ENCODE results near the gene PHLPP1.
"Not testable (repeated sequence)": the region's sequence is repeated elsewhere in the genome, so short reads cannot be mapped to it uniquely, and the experiment has no call there.

The PHLPP1 gene

GRCh38 chr18:62899534-62899933 is 184.2 kb downstream of the PHLPP1 start:
- DNase-seq = no peak

DNA sequence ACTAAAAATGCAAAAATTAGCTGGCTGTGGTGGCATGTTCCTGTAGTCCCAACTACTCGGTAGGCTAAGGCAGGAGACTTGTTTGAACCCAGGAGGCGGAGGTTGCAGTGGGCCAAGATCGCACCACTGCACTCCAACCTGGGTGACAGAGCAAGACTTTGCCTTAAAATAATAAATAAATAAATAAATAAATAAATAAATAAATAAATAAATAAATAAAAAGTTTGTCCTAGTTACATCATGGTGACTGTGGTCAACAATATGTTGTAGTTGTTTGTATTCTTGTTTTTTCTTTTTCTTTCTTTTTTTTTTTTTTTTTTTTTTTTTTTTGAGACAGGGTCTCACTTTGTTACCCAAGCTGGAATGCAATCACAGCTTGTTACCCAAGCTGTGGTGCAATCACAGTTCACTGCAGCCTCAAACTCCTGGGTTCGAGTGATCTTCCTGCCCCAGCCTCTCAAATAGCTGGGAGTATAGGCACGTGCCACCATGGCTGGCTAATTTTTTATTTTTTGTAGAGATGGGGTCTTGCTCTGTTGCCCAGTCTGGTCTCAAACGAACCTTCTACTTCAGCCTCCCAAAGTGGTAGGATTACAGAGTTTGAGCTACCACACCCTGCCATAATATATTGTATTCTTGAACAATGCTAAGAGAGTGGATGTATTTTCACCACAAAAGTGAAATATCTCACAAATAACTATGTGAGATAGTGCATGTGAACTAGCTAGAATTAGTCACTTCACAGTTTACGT is 185.0 kb downstream of the PHLPP1 start:
- DNase-seq = no peak

- no peak for DNase-seq
Measured at GRCh38 chr18:62902776-62903175, 187.4 kb downstream of the PHLPP1 start.

GRCh38 chr18:62904396-62905285 is 189.3 kb downstream of the PHLPP1 start:
- no peak for DNase-seq

DNA sequence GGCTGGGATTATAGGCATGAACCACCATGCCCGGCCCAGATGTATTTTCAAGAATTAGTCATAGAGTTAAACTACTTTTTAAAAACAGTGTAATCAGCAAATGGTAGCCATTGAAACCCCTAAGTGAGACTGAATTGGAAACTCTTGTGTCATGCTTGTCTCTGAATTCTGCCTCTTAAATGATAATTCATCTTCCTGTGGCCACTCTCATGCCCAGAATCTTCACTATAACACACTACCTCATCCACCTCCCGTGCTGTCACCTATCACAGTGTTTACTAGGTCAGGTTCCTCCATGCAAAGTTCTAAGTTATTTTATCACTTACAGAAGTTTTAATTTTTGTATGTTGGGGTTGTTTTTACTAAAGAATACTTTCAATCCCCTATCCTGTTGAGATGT is 197.5 kb downstream of the PHLPP1 start:
- no peak for DNase-seq

DNA sequence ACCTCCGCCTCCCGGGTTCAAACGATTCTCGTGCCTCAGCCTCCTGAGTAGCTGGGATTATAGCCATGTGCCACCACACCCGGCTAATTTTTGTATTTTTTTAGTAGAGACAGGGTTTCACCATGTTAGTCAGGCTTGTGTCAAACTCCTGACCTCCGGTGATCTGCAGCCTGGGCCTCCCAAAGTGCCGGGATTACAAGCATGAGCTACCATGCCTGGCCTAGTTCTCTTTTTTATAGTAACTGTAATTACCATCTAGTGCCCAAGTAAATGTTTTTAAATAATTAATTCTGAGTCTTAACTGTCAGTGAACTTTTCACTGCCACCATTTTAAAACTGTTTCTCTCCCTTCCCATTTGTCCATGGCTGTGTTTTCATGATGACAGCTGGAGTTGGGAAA is 198.5 kb downstream of the PHLPP1 start:
- DNase-seq = not testable (repeated sequence)

DNA sequence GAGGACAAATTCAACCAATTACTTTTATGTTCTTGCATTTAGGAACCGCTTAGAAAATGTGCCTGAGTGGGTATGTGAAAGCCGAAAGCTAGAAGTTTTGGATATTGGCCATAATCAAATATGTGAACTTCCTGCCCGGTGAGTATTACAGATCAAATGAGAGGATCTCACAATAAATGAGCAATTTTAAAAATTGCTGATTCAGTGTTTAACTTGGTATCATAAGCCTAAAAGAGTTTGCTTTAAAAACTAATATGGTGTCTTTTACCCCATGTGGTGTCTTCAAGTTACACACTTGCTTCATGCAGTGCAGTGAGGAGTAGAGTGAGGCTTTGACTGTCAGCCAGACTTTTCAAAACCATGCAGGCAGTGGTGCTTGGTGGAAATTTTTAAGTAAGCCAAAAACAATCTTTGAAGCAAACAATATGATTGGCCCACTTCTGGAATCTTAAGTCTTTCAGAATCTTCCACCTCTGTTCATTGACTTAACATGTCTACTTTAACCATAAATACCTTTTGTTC is 199.6 kb downstream of the PHLPP1 start:
- DNase-seq = no peak

DNA sequence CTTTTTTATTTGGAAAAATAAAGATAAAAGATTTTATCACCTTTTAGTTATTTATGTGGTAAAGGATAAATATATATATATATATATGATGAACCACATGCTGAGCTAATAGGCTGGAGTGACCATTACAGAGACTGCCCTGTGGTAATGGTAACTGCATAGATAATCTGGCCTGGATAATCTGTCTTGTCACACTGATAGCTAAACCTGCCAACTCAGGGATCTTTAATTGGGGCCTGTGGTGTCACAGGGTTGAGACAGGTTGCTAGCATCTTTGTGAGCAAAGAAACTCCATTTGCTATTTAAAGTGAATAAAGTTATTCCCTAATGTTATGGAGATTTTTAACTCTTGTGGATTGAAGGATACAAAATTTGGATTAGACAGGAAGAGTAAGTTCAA is 203.0 kb downstream of the PHLPP1 start:
- DNase-seq = no peak

GRCh38 chr18:62919109-62919838 is 203.9 kb downstream of the PHLPP1 start:
- DNase-seq = no peak

DNA sequence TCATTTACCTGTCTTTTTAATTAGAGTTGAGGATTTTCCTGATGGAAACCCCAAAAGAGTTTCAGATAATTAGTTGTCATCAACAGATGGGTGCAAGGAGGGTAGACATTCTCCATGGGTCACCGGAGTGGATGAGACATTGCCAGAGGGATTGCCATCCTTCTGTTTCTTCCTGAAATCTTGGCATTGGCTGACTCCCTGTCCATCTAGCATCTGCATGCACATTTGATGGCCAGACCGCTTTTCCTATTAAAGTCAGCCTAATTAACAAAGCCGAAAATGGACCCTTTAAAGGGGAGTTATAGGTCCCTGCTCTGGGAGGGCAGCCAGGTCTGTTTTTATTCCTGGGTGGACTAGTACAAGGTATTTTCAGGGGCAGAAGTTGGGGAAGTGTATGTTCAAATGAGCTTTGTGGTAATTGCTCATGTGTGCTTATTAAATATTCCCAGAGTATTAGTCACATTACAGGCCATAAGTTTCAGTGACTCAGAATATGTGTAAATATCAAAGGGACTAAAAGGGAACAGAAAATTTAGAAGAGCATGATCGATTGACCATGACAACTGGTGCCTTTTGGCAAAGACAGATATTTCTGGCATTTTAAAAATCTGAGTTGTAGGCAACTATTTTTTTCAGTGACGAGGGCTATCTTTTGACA is 209.8 kb downstream of the PHLPP1 start:
- no peak for DNase-seq

GRCh38 chr18:62928326-62928725 is 213.0 kb downstream of the PHLPP1 start:
- DNase-seq = no peak

DNA sequence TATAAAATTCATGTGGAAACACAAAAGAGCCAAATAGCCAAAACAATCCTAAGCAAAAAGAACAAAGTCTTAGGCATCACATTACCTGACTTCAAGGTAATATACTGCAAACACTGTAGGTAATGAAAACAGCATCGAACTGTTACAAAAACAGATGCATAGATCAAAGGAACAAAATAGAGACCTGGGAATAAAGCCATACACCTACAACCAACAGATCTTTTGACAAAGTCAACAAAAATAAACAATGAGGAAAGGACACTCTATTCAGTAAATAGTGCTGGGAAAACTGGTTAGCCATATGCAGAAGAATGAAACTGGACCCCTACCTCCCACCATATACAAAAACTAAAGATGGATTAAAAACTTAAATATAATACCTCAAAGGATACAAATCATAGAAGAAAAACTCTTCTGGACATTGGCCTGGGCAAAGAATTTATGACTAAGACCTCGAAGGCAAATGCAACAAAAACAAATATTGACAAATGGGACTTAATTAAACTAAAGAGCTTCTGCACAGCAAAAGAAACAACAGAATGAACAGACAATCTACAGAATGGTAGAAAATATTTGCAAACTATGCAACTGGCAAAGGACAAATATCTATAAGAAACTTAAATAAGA is 218.0 kb downstream of the PHLPP1 start:
- no peak for DNase-seq

- DNase-seq = no peak
Measured at GRCh38 chr18:62935994-62936393, 220.7 kb downstream of the PHLPP1 start.

GRCh38 chr18:62937065-62937464 is 221.7 kb downstream of the PHLPP1 start:
- no peak for DNase-seq

DNA sequence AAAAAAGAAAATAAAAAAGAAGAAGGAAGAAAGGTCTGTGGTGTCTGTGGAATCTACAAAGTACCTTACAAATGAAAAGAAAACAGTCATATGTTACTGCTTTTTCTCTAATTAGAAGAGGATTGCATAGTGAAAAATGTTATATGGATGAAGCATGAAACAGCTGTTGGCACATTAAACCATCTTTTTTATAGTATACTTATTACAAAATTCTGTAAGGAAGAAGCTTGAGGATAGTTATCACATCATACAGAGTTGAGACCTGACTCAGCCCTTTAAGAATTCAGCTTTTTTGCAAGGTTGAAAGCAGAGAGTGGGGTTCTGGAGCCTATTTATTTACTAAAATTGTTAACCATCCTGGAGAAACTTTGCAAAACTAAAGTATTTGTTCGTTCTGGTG is 222.7 kb downstream of the PHLPP1 start:
- no peak for DNase-seq

DNA sequence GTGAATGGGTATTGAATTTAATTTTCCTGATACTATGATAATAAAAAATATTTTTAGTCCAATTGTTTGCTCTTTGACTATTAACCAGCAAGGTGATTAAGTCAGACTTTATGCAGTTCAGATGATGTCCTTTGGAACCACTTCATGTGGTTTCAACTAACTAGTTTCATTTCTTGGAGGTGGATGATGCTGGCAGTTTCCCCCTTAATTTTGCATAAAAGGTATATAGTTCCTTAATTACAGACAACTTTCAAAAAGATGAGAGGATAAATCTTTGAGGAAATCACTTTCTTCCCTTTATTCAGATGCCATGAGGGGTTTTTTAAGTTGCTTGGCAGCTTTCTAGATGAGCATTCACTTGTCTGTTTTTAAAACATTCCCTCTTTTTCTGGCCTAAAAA is 223.1 kb downstream of the PHLPP1 start:
- DNase-seq = no peak

- DNase-seq = no peak
Measured at GRCh38 chr18:62939433-62939832, 224.1 kb downstream of the PHLPP1 start.

DNA sequence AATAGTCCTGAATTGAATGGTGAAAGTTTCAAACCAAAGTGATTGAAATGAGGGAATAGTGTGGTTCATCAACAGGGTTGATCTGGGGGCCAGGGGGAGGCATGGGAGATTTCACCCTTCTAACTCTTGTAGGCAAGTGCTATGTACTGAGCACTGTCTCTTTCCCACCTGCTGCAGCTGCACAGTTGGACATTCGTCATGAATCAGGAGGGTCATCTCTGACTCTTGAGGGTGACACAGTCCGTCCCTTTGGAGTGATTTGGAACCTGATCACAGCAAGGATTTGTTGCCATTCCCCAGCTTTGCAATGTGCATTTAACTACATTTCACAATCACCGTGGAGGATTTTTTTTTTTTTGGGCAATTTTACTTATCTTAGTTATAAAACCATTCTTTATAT is 224.6 kb downstream of the PHLPP1 start:
- DNase-seq = no peak

GRCh38 chr18:62942578-62942977 is 227.2 kb downstream of the PHLPP1 start:
- DNase-seq = no peak

DNA sequence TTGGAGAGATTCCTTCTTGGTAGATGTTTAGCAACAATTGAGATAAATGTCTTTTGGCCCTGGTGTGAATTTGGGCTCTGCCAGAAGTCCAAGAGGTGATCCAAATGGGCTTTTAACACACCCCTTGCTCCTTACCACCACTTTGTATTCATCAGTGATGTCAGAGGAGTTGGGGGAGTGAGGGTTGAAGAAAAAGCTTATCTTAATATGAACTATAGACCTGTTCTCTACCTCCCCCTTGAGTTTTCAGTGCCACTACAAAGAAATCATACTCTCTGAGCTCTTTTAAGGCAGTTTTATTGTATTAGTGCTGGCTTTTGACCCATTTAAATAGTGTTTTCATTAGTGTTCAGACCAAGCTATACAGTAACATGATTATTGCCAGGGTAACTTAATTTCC is 229.1 kb downstream of the PHLPP1 start:
- no peak for DNase-seq

DNA sequence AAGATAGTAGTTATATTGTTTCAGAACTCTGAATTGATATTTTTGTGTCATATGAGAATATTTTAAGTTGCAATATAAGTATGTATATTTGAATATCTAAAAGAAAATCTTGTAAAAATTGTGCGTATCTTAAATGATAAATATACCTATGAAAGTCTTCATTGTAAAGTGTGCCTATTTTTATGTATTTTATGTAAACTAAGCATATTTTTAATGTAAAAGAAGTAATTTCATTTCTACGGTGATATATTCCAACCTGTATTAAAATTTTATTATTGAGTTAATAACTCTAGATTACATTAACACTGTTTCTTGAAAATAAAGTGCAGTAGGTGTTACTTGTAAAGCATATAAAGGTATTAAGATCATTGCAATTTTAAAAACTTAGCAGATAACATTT is 233.4 kb downstream of the PHLPP1 start:
- no peak for DNase-seq

- no peak for DNase-seq
Measured at GRCh38 chr18:62950246-62950645, 234.9 kb downstream of the PHLPP1 start.
